Mucosa of descending colon (tissue), 3 donors: ENCODE measurements around the gene BTN1A1. TPM values are rescaled to one million over a fixed set of nuclear protein-coding genes. Genes with fewer than 3 reads are reported as not detected.
"Not testable (repeated sequence)": the region's sequence is repeated elsewhere in the genome, so short reads cannot be mapped to it uniquely, and the experiment has no call there.

Experiments used
- ATAC-seq: fragments of 200-7000 bp; cut with Tn5 transposase; one replicate; pipeline ENCODE4 v1.9.1; 2020; ENCODE audit warnings: mild to moderate bottlenecking, moderate library complexity
- DNase-seq, 3 donors: peaks; one replicate each; pipeline ENCODE4 v3.0.0-alpha.2; 2020
- H3K36me3 ChIP-seq: fragments of 200-600 bp; one replicate; pipeline ENCODE4 v1.8.0; 2021; ENCODE audit warnings: low read depth, mild to moderate bottlenecking
- H3K4me1 ChIP-seq: fragments of 200-600 bp; one replicate; pipeline ENCODE4 v1.8.0; 2021; ENCODE audit warnings: low read depth, mild to moderate bottlenecking
- H3K4me3 ChIP-seq: fragments of 200-600 bp; one replicate; pipeline ENCODE4 v1.8.0; 2021; ENCODE audit warnings: mild to moderate bottlenecking
- H3K9me3 ChIP-seq: fragments of 200-600 bp; one replicate; pipeline ENCODE4 v1.8.0; 2021; ENCODE audit warnings: mild to moderate bottlenecking
- CTCF ChIP-seq: fragments of 200-600 bp; IDR thresholded peaks from one replicate; pipeline ENCODE4 v1.8.0; 2022; ENCODE audit warnings: antibody characterized with exemption, mild to moderate bottlenecking
- intact Hi-C, 2 donors: fragments of 100-400 bp; cut with DNase I in 1 of 2; cut with micrococcal nuclease in 1 of 2; formaldehyde crosslinking; loops; one replicate each; pipeline versions ENCODE4 v1.11.0 to v1.11.1; 2022; cut with DNase I, micrococcal nuclease
- total RNA-seq, 3 donors: library from RNA; stranded (reverse); fragmentation: NEBNext Ultra II Directional in 2 of 3; extraction: Animal tissue kit (Norgen Biotek cat#: 25700) in 2 of 3; gene quantifications; one replicate each; pipeline versions ENCODE4 v1.2.1 to v1.2.4, GENCODE V29; 2021 to 2023
- donor health status: DM: no; HTN: no; CAD: no; lungs with moderate emphysema.
- donor health status: DM: no; HTN: no; CAD: no.
- donor health status: DM: no; HTN: yes; CAD: no.

The BTN1A1 gene
- total RNA-seq, 3 donors from 2014 or later, result not detected

DNA sequence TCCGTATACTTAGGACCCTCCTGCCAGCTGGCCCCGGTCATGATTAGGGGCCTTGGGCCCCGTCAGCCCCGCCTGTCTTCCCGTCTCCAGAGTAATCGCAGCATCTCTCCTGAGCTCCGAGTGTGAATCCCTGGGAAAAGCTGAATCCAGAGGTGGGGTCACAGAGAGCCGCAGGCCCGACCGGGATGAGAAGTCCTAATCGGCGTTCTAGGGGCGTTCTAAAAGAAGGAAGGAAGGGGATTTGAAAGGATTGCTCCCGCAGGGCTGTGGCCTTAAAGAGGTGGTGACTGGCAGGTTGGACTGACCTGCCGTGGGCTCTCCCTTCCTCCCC lies 38.4 kb downstream of the BTN1A1 start:
- ATAC-seq, result peak; percentile 7
- TF ChIP-seq CTCF, result no peak
- Histone ChIP-seq H3K9me3 (no peaks in the 10 kb centered on the region), H3K36me3 (no peaks in the 10 kb centered on the region), H3K4me1 (peaks cover 7% of the 10 kb centered on the region), H3K4me3 (peak overlapping the region; percentile 84)
- no peak for DNase-seq
- intact Hi-C loops, result no loop called here

DNA sequence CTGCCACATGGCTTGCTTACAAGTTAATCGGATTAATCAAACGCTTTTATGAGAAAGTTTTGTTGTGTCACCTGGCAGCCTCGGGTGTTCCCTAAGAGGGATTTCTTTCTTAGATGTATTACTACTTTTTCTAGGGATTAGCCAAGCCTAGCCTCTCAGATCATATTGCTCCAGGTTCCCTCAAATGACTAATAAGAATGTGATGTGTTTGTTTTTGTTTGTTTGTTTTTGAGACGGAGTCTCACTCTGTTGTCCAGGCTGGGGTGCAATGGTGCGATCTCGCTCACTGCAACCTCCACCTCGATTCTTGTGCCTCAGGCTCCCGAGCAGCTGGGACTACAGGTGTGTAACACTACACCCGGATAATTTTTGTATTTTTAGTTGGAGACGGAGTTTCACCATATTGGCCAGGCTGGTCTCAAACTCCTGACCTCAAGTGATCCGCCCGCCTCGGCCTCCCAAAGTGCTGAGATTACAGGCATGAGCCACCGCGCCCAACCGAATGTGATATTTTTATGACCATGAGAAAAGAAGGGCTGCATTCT lies 39.0 kb downstream of the BTN1A1 start:
- Histone ChIP-seq H3K4me1 (peaks cover 7% of the 10 kb centered on the region), H3K4me3 (peak overlapping the region; percentile 84), H3K9me3 (no peaks in the 10 kb centered on the region), H3K36me3 (no peaks in the 10 kb centered on the region)
- DNase-seq (no peak), ATAC-seq (no peak)
- intact Hi-C loops, result no loop called here
- no peak for TF ChIP-seq CTCF

GRCh38 chr6:26541579-26541978 lies 41.5 kb downstream of the BTN1A1 start:
- ATAC-seq (no peak), DNase-seq (no peak)
- peaks cover 7% of the 10 kb centered on the region for H3K4me1 ChIP-seq
- no peak for TF ChIP-seq CTCF
- H3K36me3 ChIP-seq, result no peaks in the 10 kb centered on the region
- H3K4me3 ChIP-seq, result no peak overlapping the region
- no peaks in the 10 kb centered on the region for H3K9me3 ChIP-seq
- intact Hi-C loops, result no loop called here

- H3K36me3 ChIP-seq, result no peaks in the 10 kb centered on the region
- TF ChIP-seq CTCF, result no peak
- peaks cover 3% of the 10 kb centered on the region for H3K4me1 ChIP-seq
- no peak for DNase-seq
- ATAC-seq, result peak; percentile 35
- intact Hi-C loops, result no loop called here
- H3K4me3 ChIP-seq, result no peak overlapping the region
- no peaks in the 10 kb centered on the region for H3K9me3 ChIP-seq
Measured at GRCh38 chr6:26543953-26544352, 43.9 kb downstream of the BTN1A1 start.

GRCh38 chr6:26544473-26544872 lies 44.4 kb downstream of the BTN1A1 start:
- peak; percentile 42 for ATAC-seq
- Histone ChIP-seq H3K4me1 (no peaks in the 10 kb centered on the region), H3K9me3 (no peaks in the 10 kb centered on the region), H3K4me3 (no peak overlapping the region), H3K36me3 (no peaks in the 10 kb centered on the region)
- no peak for TF ChIP-seq CTCF
- intact Hi-C loops, result no loop called here
- DNase-seq, result no peak

DNA sequence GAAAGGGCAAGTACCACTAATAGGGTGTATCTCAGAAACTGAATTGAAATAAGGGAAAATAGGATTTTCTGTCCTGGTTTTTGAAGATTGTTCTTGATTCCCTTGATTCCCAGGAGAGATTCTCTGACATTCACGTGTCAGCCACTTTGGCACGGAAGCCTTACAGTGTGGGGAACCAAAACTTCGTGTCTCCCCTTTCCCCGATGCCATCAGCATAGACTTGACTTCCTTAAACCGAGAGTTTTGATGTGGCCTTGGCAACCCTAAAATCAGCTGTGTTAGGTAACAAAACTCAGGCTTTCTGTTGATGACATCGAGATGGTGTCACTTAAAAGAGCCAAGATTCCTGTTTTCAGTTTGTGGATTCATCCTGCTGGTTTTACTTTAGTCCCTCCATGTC lies 45.5 kb downstream of the BTN1A1 start:
- Histone ChIP-seq H3K4me3 (no peak overlapping the region), H3K9me3 (no peaks in the 10 kb centered on the region), H3K4me1 (no peaks in the 10 kb centered on the region), H3K36me3 (no peaks in the 10 kb centered on the region)
- no peak for TF ChIP-seq CTCF
- no peak for DNase-seq
- intact Hi-C loops, result no loop called here
- no peak for ATAC-seq

- H3K9me3 ChIP-seq, H3K4me1 ChIP-seq, H3K4me3 ChIP-seq, ATAC-seq, intact Hi-C loops, H3K36me3 ChIP-seq, DNase-seq: not testable (repeated sequence)
Measured at GRCh38 chr6:26547363-26547762, 47.3 kb downstream of the BTN1A1 start.
